Tibial nerve (tissue), 4 donors: ENCODE data around the gene MARCHF2. TPM values are rescaled to one million over a fixed set of nuclear protein-coding genes. Genes with fewer than 3 reads are reported as not detected.
A peak's percentile ranks its signal among the peaks of the same experiment; 100 is the strongest.
"Not testable (repeated sequence)": the region's sequence is repeated elsewhere in the genome, so short reads cannot be mapped to it uniquely, and the experiment has no call there.

Source experiments
- DNase-seq, 2 donors: peaks; one replicate each; pipeline ENCODE4 v3.0.0-alpha.2; 2019; ENCODE audit warnings: low spot score in 2 of 2
- H3K27ac ChIP-seq, 4 donors: fragments of 200-600 bp; sonication (generic) in 3 of 4; one replicate each; pipeline ENCODE4 v1.5.1; 2017 to 2019; ENCODE audit warnings: mild to moderate bottlenecking in 1 of 4
- H3K27me3 ChIP-seq, 2 donors: fragments of 200-600 bp; sonication (generic) in 1 of 2; one replicate each; pipeline versions ENCODE4 v1.5.1 to v1.6.0; 2017 to 2019
- H3K36me3 ChIP-seq, 3 donors: fragments of 200-600 bp; sonication (generic); one replicate each; pipeline ENCODE4 v1.5.1; 2018 to 2019
- H3K4me1 ChIP-seq, 4 donors: fragments of 200-600 bp; sonication (generic) in 3 of 4; one replicate each; pipeline ENCODE4 v1.5.1; 2017 to 2019
- H3K4me3 ChIP-seq, 4 donors: fragments of 200-600 bp; sonication (generic) in 3 of 4; one replicate each; pipeline ENCODE4 v1.5.1; 2017 to 2019; ENCODE audit warnings: mild to moderate bottlenecking in 1 of 4, moderate library complexity in 1 of 4
- H3K9me3 ChIP-seq, 4 donors: fragments of 200-600 bp; sonication (generic) in 3 of 4; one replicate each; pipeline ENCODE4 v1.5.1; 2017 to 2019
- EP300 ChIP-seq, 2 donors: sonication (generic); formaldehyde crosslinking; IDR thresholded peaks; one replicate each; pipeline ENCODE4 v1.6.1; 2017; ENCODE audit warnings: antibody characterized with exemption in 2 of 2, mild to moderate bottlenecking in 1 of 2
- POLR2A ChIP-seq, 2 donors: fragments of 450-650 bp; IDR thresholded peaks; one replicate each; pipeline ENCODE4 v1.6.1; 2017; ENCODE audit warnings: antibody characterized with exemption in 2 of 2, mild to moderate bottlenecking in 2 of 2, moderate library complexity in 2 of 2
- WGBS, 2 donors: methylation state at CpG; one replicate each; pipeline ENCODE4 v1.1.5; 2018; 5-methylcytosine and 5-hydroxymethylcytosine counted together
- total RNA-seq, 4 donors: library from RNA; depleted of rRNA; stranded (reverse); fragments of >200 nt; gene quantifications; one replicate each; pipeline ENCODE4 v1.1.0, GENCODE V29; 2016
- TF ChIP-seq, protein P1 (sequence below), 5 experiments: fragments of 200-600 bp in 3 of 5; fragments of 450-650 bp in 2 of 5; sonication (generic) in 3 of 5; IDR thresholded peaks; one replicate each; pipeline ENCODE4 v1.5.1; 2016 to 2019; ENCODE audit warnings: antibody characterized with exemption in 5 of 5, mild to moderate bottlenecking in 3 of 5, moderate library complexity in 2 of 5

Gene MARCHF2
- total RNA-seq, 4 donors from 2014 or later, result 149 to 242 (median 184) TPM

DNA sequence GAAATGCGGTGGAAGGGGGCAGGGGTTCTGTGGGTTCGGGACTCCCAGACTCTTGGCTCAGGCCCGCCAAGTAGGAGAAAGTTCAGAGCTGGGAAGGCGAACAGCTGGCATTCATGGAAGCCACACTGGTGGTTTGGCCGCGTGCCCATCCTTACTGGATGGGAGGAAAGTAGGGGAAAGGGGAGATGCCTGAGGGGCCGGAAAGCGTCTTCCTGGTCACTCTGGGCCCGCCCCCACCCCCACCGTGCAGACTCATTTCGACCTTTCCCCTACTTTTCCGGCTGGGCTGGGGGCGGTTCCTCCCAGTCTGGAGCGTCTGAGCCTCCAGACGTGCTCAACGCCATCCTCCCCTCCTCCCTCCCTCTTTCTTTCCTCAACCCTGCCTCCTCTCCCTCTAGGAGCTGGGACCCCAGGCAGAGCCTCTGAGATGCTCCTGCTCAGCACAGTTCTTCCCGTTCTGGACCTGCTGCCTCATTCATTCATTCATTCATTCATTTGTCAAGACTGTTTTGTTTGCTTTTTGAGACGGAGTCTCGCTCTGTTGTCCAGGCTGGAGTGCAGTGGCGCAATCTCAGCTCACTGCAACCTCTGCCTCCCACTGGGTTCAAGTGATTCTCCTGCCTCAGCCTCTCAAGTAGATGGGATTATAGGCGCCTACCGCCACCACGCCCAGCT is 45.6 kb upstream of the MARCHF2 start:
- H3K27me3 ChIP-seq, result no peaks in the 10 kb centered on the region
- WGBS, 2 donors, result 14 to 18% methylated on average over 23 of the region's 23 CpGs
- no peaks in the 10 kb centered on the region for H3K9me3 ChIP-seq
- TF ChIP-seq EP300 (IDR thresholded peaks at IDR 0.05) (peak; percentile 82 to 89), POLR2A (IDR thresholded peaks at IDR 0.05) (no peak)
- peak; percentile 75 to 80 for DNase-seq
- H3K4me3 ChIP-seq, result peak overlapping the region in 2 of 4 donors; percentile 65 to 88
- H3K27ac ChIP-seq, result peak overlapping the region; percentile 6 to 93 (median 71)
- peaks cover 0 to 89% (median 55%) of the 10 kb centered on the region in 4 donors for H3K4me1 ChIP-seq
- H3K36me3 ChIP-seq, result peaks cover 0 to 6% (median 0%) of the 10 kb centered on the region in 3 donors

DNA sequence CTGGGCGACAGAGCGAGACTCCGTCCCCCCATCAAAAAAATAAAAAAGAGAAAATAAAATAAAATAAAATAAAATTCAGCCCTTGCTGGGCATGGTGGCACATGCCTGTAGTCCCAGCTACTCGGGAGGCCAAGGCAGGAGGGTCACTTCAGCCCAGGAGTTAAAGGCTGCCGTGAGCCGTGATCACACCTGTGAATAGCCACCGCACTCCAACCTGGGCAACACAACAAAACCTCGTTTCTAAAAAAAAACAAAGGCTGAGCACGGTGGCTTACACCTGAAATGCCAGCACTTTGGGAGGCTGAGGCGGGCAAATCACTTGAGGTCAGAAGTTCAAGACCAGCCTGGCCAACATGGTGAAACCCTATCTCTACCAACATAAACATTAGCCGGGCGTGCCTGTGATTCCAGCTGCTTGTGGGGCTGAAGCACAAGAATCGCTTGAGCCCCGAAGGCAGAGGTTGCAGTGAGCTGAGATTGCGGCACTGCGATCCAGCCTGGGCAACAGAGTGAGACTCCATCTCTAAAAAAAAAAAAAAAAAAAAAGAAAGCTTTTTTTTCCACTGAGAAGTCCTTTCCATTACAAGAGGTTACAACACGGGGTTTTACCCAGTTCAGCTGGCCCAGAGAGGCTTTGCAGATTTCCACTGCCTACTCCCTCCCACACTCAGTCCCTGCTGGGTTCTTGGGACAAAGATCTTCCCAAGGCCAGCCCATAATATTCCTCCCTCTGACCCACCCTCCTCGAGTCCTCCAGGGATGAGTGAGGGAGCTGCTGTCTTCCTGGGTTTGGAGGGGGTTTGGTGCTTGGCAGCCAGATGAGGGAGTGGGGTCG is 42.7 kb upstream of the MARCHF2 start:
- H3K27ac ChIP-seq, result peak overlapping the region; percentile 34 to 93 (median 64)
- H3K4me1 ChIP-seq, result peaks cover 0 to 74% (median 40%) of the 10 kb centered on the region in 4 donors
- no peaks in the 10 kb centered on the region for H3K27me3 ChIP-seq
- DNase-seq, result peak in 1 of 2 donors; percentile 56
- H3K4me3 ChIP-seq, result peak overlapping the region in 1 of 4 donors; percentile 37
- 68 to 74% methylated on average over 19 of the region's 19 CpGs for WGBS, 2 donors
- H3K9me3 ChIP-seq, result no peaks in the 10 kb centered on the region
- H3K36me3 ChIP-seq, result peaks cover 0 to 31% (median 0%) of the 10 kb centered on the region in 3 donors
- TF ChIP-seq, protein P1, sequence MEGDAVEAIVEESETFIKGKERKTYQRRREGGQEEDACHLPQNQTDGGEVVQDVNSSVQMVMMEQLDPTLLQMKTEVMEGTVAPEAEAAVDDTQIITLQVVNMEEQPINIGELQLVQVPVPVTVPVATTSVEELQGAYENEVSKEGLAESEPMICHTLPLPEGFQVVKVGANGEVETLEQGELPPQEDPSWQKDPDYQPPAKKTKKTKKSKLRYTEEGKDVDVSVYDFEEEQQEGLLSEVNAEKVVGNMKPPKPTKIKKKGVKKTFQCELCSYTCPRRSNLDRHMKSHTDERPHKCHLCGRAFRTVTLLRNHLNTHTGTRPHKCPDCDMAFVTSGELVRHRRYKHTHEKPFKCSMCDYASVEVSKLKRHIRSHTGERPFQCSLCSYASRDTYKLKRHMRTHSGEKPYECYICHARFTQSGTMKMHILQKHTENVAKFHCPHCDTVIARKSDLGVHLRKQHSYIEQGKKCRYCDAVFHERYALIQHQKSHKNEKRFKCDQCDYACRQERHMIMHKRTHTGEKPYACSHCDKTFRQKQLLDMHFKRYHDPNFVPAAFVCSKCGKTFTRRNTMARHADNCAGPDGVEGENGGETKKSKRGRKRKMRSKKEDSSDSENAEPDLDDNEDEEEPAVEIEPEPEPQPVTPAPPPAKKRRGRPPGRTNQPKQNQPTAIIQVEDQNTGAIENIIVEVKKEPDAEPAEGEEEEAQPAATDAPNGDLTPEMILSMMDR (IDR thresholded peaks at IDR 0.05), result no peak
- TF ChIP-seq EP300 (IDR thresholded peaks at IDR 0.05) (peak; percentile 14 to 70), POLR2A (IDR thresholded peaks at IDR 0.05) (peak in 1 of 2 donors; percentile 38)

DNA sequence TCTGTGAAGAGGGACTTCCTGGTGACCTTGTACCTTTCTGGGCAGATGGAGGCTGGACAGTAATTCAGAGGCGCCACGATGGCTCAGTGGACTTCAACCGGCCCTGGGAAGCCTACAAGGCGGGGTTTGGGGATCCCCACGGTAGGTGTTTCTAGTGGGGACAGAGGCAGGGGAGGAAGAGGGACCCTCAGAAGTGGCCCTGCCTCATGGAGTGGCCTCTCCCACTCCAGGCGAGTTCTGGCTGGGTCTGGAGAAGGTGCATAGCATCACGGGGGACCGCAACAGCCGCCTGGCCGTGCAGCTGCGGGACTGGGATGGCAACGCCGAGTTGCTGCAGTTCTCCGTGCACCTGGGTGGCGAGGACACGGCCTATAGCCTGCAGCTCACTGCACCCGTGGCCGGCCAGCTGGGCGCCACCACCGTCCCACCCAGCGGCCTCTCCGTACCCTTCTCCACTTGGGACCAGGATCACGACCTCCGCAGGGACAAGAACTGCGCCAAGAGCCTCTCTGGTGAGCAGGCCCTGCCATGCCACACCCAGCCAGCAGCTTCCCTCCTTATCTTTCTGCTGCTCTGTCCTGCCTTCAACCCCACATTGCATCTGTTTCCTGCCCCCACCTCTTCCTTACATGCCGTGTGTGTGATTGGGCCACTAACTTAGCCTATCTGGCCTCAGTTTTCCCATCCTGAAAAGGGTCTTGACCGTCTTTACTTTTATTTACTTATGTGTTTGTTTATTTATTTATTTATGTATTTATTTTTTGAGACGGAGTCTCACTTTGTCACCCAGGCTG is 41.9 kb upstream of the MARCHF2 start:
- Histone ChIP-seq H3K4me3 (peak overlapping the region in 1 of 4 donors; percentile 37), H3K36me3 (peaks cover 0 to 39% (median 0%) of the 10 kb centered on the region in 3 donors), H3K27me3 (no peaks in the 10 kb centered on the region), H3K27ac (peak overlapping the region; percentile 10 to 93 (median 59)), H3K9me3 (no peaks in the 10 kb centered on the region), H3K4me1 (peaks cover 0 to 66% (median 37%) of the 10 kb centered on the region in 4 donors)
- WGBS, 2 donors, result 75 to 78% methylated on average over 18 to 23 of the region's 28 CpGs
- DNase-seq, result no peak
- TF ChIP-seq, protein P1 (IDR thresholded peaks at IDR 0.05), result no peak
- no peak for TF ChIP-seq POLR2A (IDR thresholded peaks at IDR 0.05)
- no peak for TF ChIP-seq EP300 (IDR thresholded peaks at IDR 0.05)

DNA sequence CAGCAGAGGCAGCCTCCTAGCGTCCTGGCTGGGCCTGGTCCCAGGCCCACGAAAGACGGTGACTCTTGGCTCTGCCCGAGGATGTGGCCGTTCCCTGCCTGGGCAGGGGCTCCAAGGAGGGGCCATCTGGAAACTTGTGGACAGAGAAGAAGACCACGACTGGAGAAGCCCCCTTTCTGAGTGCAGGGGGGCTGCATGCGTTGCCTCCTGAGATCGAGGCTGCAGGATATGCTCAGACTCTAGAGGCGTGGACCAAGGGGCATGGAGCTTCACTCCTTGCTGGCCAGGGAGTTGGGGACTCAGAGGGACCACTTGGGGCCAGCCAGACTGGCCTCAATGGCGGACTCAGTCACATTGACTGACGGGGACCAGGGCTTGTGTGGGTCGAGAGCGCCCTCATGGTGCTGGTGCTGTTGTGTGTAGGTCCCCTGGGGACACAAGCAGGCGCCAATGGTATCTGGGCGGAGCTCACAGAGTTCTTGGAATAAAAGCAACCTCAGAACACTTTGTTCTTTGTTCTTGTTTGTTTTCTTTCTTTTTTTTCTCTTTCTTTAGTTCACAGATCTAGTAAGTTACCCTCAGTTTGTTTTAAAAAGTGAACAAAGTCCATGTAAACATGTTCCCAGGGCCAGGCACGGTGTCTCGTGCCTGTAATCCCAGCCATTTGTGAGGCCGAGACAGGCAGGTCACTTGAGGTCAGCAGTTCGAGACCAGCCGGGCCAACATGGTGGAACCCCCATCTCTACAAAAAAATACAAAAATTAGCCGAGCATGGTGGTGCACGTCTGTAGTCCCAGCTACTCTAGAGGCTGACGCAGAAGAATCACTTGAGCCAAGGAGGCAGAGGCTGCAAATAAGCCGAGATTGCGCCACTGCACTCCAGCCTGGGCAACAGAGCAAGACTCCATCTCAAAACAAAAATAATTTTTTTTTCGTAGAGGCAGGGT is 39.0 kb upstream of the MARCHF2 start:
- H3K27ac ChIP-seq, result peak overlapping the region; percentile 62 to 93 (median 76)
- DNase-seq, result peak; percentile 73 to 80
- 67 to 69% methylated on average over 25 to 26 of the region's 26 CpGs for WGBS, 2 donors

DNA sequence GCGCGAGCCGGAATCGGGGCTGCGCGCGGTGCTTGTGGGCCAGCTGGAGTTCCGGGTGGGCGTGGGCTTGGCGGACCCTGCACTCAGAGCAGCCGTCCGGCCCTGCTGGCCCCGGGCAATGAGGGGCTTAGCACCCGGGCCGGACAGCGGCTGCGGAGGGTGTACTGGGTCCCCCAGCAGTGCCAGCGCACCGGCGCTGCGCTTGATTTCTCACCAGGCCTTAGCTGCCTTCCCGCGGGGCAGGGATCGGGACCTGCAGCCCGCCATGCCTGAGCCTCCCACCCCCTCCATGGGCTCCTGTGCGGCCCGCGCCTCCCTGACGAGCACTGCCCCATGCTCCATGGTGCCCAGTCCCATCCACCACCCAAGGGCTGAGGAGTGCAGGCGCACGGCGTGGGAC is 37.3 kb upstream of the MARCHF2 start:
- DNase-seq, H3K27me3 ChIP-seq, H3K9me3 ChIP-seq, H3K4me3 ChIP-seq: not testable (repeated sequence)
- Histone ChIP-seq H3K4me1 (peaks cover 0 to 25% (median 9%) of the 10 kb centered on the region in 4 donors), H3K27ac (peak overlapping the region in 2 of 4 donors; percentile 88 to 93), H3K36me3 (peaks cover 0 to 47% (median 0%) of the 10 kb centered on the region in 3 donors)
- 92 to 95% methylated on average over 13 to 28 of the region's 32 CpGs for WGBS, 2 donors

More for the DNA sequence above, 39.0 kb upstream of the MARCHF2 start:
- peaks cover 0 to 47% (median 0%) of the 10 kb centered on the region in 3 donors for H3K36me3 ChIP-seq
- no peak overlapping the region for H3K4me3 ChIP-seq
- TF ChIP-seq POLR2A (IDR thresholded peaks at IDR 0.05) (no peak), EP300 (IDR thresholded peaks at IDR 0.05) (peak; percentile 75 to 80)
- TF ChIP-seq, protein P1 (IDR thresholded peaks at IDR 0.05), result peak in 2 of 5 experiments; percentile 26 to 30
- H3K9me3 ChIP-seq, result no peaks in the 10 kb centered on the region
- H3K4me1 ChIP-seq, result peaks cover 0 to 37% (median 15%) of the 10 kb centered on the region in 4 donors
- no peaks in the 10 kb centered on the region for H3K27me3 ChIP-seq

DNA sequence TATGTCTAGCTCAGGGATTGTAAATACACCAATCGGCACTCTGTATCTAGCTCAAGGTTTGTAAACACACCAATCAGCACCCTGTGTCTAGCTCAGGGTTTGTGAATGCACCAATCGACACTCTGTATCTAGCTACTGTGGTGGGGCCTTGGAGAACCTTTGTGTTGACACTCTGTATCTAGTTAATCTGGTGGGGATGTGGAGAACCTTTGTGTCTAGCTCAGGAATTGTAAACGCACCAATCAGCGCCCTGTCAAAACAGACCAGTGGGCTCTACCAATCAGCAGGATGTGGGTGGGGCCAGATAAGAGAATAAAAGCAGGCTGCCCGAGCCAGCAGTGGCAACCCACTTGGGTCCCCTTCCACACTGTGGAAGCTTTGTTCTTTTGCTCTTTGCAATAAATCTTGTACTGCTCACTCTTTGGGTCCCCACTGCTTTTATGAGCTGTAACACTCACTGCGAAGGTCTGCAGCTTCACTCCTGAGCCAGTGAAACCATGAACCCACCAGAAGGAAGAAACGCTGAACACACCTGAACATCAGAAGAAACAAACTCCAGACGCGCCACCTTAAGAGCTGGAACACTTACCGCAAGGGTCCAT is 36.6 kb upstream of the MARCHF2 start:
- not testable (repeated sequence) for DNase-seq, H3K27ac ChIP-seq, H3K4me3 ChIP-seq, H3K27me3 ChIP-seq, H3K9me3 ChIP-seq
- 80 to 86% methylated on average over 9 to 10 of the region's 10 CpGs for WGBS, 2 donors
- peaks cover 0 to 42% (median 0%) of the 10 kb centered on the region in 3 donors for H3K36me3 ChIP-seq
- peaks cover 0 to 19% (median 6%) of the 10 kb centered on the region in 4 donors for H3K4me1 ChIP-seq
